GM23248 (cell line): Measurements from ENCODE around the gene NCAM2.

Experiments used
- EZH2 ChIP-seq: fragments of 200-600 bp; sonication (generic); IDR thresholded peaks from 2 replicates; pipeline ENCODE4 v1.6.1; 2018; ENCODE audit warnings: antibody characterized with exemption, mild to moderate bottlenecking; ENCODE audit not compliant: insufficient read depth, poor library complexity, severe bottlenecking
- EZH2phosphoT487 ChIP-seq: fragments of 200-600 bp; sonication (generic); IDR thresholded peaks from 2 replicates; pipeline ENCODE4 v1.6.1; 2018; ENCODE audit warnings: antibody characterized with exemption, moderate library complexity, mild to moderate bottlenecking, low read depth; ENCODE audit not compliant: insufficient read depth

GRCh38 chr21:21291883-21292569 lies 293.8 kb downstream of the NCAM2 start:
- TF ChIP-seq EZH2 (no peak), EZH2phosphoT487 (no peak)
